ENCODE measurements around the gene PLAC8. TPM values are rescaled to one million over a fixed set of nuclear protein-coding genes. Genes with fewer than 3 reads are reported as not detected.
"Not testable (repeated sequence)": the region's sequence is repeated elsewhere in the genome, so short reads cannot be mapped to it uniquely, and the experiment has no call there.

PLAC8 gene
- total RNA-seq, 1 donor from 2014 or later, result 1.1 TPM

- intact Hi-C loops (cut with DNase I), result no loop called here
- H3K4me1 ChIP-seq, result no peaks in the 10 kb centered on the region
- H3K27ac ChIP-seq, result no peak overlapping the region
- no peak overlapping the region for H3K4me3 ChIP-seq
- H3K27me3 ChIP-seq, result no peaks in the 10 kb centered on the region
- no peaks in the 10 kb centered on the region for H3K36me3 ChIP-seq
- no peak for DNase-seq (ENCODE audit: low spot score in 2 of 2)
- no peak for TF ChIP-seq CTCF (IDR thresholded peaks at IDR 0.05)
- H3K9me3 ChIP-seq, result no peaks in the 10 kb centered on the region
Measured at GRCh38 chr4:83149865-83150652, 35.5 kb upstream of the PLAC8 start.

DNA sequence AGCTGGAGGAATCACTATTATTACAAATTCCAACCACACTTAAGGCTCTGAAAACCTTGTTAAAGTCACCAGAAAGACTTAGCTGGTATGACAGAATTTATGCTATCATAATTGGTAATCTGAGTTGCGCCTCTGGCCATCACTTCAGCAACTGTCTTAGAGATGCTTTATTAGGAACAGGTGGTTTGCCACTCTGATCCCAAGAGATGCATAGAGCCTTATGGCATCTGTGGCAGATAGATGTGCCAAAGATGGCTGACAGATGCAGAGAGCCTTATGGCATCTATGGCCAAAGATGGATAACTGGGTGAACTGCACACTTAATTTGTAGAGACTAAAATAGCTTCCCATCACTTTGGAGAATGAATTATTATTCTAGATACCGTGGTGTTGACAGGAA is 32.3 kb upstream of the PLAC8 start:
- intact Hi-C loops (cut with DNase I), result no loop called here
- Histone ChIP-seq H3K27me3 (no peaks in the 10 kb centered on the region), H3K36me3 (no peaks in the 10 kb centered on the region), H3K27ac (no peak overlapping the region), H3K4me3 (no peak overlapping the region), H3K4me1 (no peaks in the 10 kb centered on the region), H3K9me3 (no peaks in the 10 kb centered on the region)
- no peak for DNase-seq (ENCODE audit: low spot score in 2 of 2)
- TF ChIP-seq CTCF (IDR thresholded peaks at IDR 0.05), result no peak

- H3K27ac ChIP-seq; H3K27me3 ChIP-seq; H3K4me3 ChIP-seq; DNase-seq (ENCODE audit: low spot score in 2 of 2); intact Hi-C loops (cut with DNase I); H3K4me1 ChIP-seq; H3K36me3 ChIP-seq; H3K9me3 ChIP-seq: not testable (repeated sequence)
Measured at GRCh38 chr4:83145776-83146175, 31.2 kb upstream of the PLAC8 start.

- H3K4me1 ChIP-seq, result no peaks in the 10 kb centered on the region
- no peak overlapping the region for H3K27ac ChIP-seq
- DNase-seq (ENCODE audit: low spot score in 2 of 2), result no peak
- intact Hi-C loops (cut with DNase I), result no loop called here
- H3K36me3 ChIP-seq, result no peaks in the 10 kb centered on the region
- H3K9me3 ChIP-seq, result no peaks in the 10 kb centered on the region
- TF ChIP-seq CTCF (IDR thresholded peaks at IDR 0.05), result no peak
- H3K4me3 ChIP-seq, result no peak overlapping the region
- H3K27me3 ChIP-seq, result no peaks in the 10 kb centered on the region
Measured at GRCh38 chr4:83139514-83140156, 25.1 kb upstream of the PLAC8 start.

DNA sequence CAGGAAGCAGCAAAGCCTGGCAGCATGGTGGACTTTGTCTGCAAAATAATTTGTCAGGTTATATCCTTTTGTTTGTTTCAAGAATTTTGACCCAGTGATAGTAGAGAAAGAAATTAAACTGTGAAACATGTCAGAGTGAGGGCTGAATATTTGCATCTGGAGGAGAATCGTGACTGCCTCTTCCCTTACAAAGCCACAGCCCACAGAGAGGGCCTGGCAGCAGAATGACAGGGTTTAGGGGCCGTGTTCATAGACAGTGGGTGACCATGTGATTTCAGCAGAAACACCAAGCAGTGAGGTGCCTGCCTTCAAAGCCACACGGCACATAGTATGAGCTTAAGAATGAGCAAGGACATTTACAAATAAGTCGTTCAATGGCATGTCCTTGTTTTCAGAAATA is 24.4 kb upstream of the PLAC8 start:
- no peak for TF ChIP-seq CTCF (IDR thresholded peaks at IDR 0.05)
- H3K4me3 ChIP-seq, result no peak overlapping the region
- H3K27me3 ChIP-seq, result no peaks in the 10 kb centered on the region
- no peak for DNase-seq (ENCODE audit: low spot score in 2 of 2)
- H3K9me3 ChIP-seq, result no peaks in the 10 kb centered on the region
- intact Hi-C loops (cut with DNase I), result no loop called here
- no peaks in the 10 kb centered on the region for H3K4me1 ChIP-seq
- no peaks in the 10 kb centered on the region for H3K36me3 ChIP-seq
- H3K27ac ChIP-seq, result no peak overlapping the region

DNA sequence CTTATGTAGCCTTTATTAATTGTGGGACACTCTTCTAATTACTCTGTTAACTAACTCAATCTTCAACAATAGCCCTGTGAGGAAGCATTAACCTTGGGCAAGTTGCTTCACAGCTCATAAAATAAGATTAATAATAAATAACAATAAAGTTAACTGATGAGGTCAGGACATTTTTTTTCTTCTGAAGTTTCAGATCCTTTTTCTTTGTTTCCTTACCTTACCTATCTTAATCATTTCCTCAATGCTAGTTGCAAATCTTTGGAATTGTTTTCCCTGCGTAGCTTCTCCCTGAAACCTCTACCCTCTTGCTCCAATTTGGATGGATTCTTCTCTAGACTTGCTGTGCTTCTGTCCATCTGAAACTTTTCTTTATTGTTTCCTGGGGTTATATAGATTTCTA is 17.5 kb upstream of the PLAC8 start:
- H3K36me3 ChIP-seq, result no peaks in the 10 kb centered on the region
- no peaks in the 10 kb centered on the region for H3K9me3 ChIP-seq
- intact Hi-C loops (cut with DNase I), result no loop called here
- TF ChIP-seq CTCF (IDR thresholded peaks at IDR 0.05), result no peak
- H3K4me1 ChIP-seq, result no peaks in the 10 kb centered on the region
- H3K27me3 ChIP-seq, result no peaks in the 10 kb centered on the region
- no peak overlapping the region for H3K27ac ChIP-seq
- no peak for DNase-seq (ENCODE audit: low spot score in 2 of 2)
- H3K4me3 ChIP-seq, result no peak overlapping the region

Measured in ascending aorta (tissue), 2 donors.